HEK293 (cell line): ENCODE results near the gene NUDT3.

Source experiments
- BCL11A ChIP-seq: fragments of 450-650 bp; formaldehyde crosslinking; IDR thresholded peaks from 2 replicates; pipeline ENCODE4 v1.5.1; 2016; ENCODE audit warnings: low read depth, missing biosample characterization, missing genetic modification characterization
- CTCF ChIP-seq: fragments of 450-650 bp; formaldehyde crosslinking; IDR thresholded peaks from 2 replicates; pipeline ENCODE4 v1.5.1; 2016; ENCODE audit warnings: missing biosample characterization, missing genetic modification characterization
- MZF1 ChIP-seq: fragments of 450-650 bp; formaldehyde crosslinking; IDR thresholded peaks from 2 replicates; pipeline ENCODE4 v1.5.1; 2017; ENCODE audit warnings: missing biosample characterization, missing genetic modification characterization, borderline replicate concordance
- ZNF138 ChIP-seq: fragments of 450-650 bp; formaldehyde crosslinking; IDR thresholded peaks from 2 replicates; pipeline ENCODE4 v1.5.1; 2016; ENCODE audit warnings: missing biosample characterization, missing genetic modification characterization, borderline replicate concordance
- ZNF391 ChIP-seq: fragments of 450-650 bp; formaldehyde crosslinking; IDR thresholded peaks from 2 replicates; pipeline ENCODE4 v1.5.1; 2016; ENCODE audit warnings: low read depth, missing biosample characterization, missing genetic modification characterization, borderline replicate concordance
- ZNF624 ChIP-seq: fragments of 450-650 bp; formaldehyde crosslinking; IDR thresholded peaks from 2 replicates; pipeline ENCODE4 v1.5.1; 2017; ENCODE audit warnings: missing biosample characterization, missing genetic modification characterization
- ZSCAN18 ChIP-seq: fragments of 450-650 bp; formaldehyde crosslinking; IDR thresholded peaks from 2 replicates; pipeline ENCODE4 v1.5.1; 2016; ENCODE audit warnings: missing biosample characterization, missing genetic modification characterization

DNA sequence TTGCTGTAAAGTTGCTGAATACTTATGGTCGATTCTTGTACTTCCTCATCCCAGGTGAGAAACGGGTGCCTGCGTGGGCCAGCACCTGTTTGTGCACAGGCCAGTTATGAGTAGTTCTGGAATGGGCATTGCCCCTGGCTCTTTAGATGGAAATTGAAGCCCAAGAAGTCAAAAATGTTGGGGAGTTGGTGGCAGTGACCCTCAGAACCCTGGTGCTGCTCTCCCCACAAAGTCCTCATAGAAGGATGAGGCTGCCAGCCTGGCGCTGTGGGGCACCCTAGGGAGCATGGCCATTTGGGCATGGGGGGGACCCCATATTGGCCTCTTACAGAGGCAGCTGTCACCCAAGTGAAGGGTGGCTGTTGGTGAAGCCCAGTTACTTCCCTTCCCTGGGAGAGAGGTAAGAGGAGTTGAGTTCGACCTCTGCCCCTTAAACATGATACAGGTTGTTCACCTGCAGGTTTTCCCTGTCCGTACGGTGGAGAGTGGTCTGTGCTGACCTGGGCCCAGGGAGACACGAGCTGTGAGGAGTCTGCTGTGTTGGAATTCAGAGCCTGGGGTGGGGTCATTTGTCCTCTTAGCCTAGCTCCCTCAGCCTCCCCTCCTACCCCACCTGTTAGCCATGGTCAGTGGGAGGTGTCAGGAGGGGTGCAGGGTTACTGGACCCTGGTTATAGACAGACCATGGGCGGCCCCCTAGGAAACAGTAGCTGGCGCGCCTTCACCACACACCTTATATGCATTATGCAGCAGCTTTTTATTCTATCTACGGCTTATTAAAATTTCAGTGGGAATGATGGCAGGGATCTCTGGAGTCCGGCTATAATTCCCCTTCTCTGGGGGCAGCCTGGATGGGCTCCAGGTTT, 150.9 kb downstream of the NUDT3 start:
- TF ChIP-seq CTCF (tag by site-specific recombination) (no peak), ZSCAN18 (tag by site-specific recombination) (no peak), MZF1 (tag by site-specific recombination) (no peak), ZNF138 (tag by site-specific recombination) (no peak), ZNF391 (tag by site-specific recombination) (no peak), ZNF624 (no peak), BCL11A (no peak)
